Caco-2 (cell line): ENCODE measurements around the gene MSH3. TPM values are rescaled to one million over a fixed set of nuclear protein-coding genes. Genes with fewer than 3 reads are reported as not detected.
A peak's percentile ranks its signal among the peaks of the same experiment; 100 is the strongest.

Experiments
- BruUV-seq: library from RNA; stranded (reverse); fragments of 400-500 nt; replicated peaks from 2 replicates; lab custom pipeline; 2021; lab: Mats Ljungman, UMichigan
- CTCF ChIA-PET: fragments of 300-600 bp; sonication (Branson Sonifier 250); formaldehyde crosslinking; loops from one replicate; lab custom pipeline; 2022; ENCODE audit warnings: antibody characterized with exemption; lab: Charles Lee
- POLR2A ChIA-PET: fragments of 300-600 bp; sonication (Branson Sonifier 250); formaldehyde crosslinking; loops from one replicate; lab custom pipeline; 2022; ENCODE audit warnings: antibody characterized with exemption; lab: Charles Lee
- DNase-seq, 2 experiments: peaks; one replicate each; pipeline versions ENCODE4 v3.0.0 to v3.0.0-alpha.2; 2020 to 2022
- H3K27me3 ChIP-seq: replicated peaks from 2 replicates; pipeline ENCODE4 v1.6.0; 2011; ENCODE audit warnings: low read length; ENCODE audit not compliant: control insufficient read depth, insufficient read depth
- H3K36me3 ChIP-seq: 2 replicates; pipeline ENCODE4 v1.5.1; 2011; ENCODE audit warnings: low read length; ENCODE audit not compliant: control insufficient read depth, insufficient read depth
- H3K4me1 ChIP-seq: fragments of 250-450 bp; sonication (Bioruptor Pico); 2 replicates; pipeline ENCODE4 v1.5.1; 2020; ENCODE audit warnings: mild to moderate bottlenecking
- H3K4me3 ChIP-seq: 2 replicates; pipeline ENCODE4 v1.5.1; 2011; ENCODE audit warnings: low read depth, mild to moderate bottlenecking, control low read depth, low read length
- H3K9me3 ChIP-seq: fragments of 250-450 bp; sonication (Bioruptor Pico); 2 replicates; pipeline ENCODE4 v1.5.1; 2020; ENCODE audit warnings: mild to moderate bottlenecking, moderate library complexity
- H3K27ac Mint-ChIP-seq: one replicate; pipeline ENCODE4 v1.8.0; 2022; ENCODE audit warnings: mixed read lengths; ENCODE audit not compliant: unreplicated experiment
- H3K27me3 Mint-ChIP-seq: one replicate; pipeline ENCODE4 v1.8.0; 2022; ENCODE audit warnings: mixed read lengths; ENCODE audit not compliant: insufficient read depth, unreplicated experiment
- H3K36me3 Mint-ChIP-seq: one replicate; pipeline ENCODE4 v1.8.0; 2022; ENCODE audit warnings: mild to moderate bottlenecking, mixed read lengths; ENCODE audit not compliant: insufficient read depth, unreplicated experiment
- H3K4me1 Mint-ChIP-seq: one replicate; pipeline ENCODE4 v1.8.0; 2022; ENCODE audit warnings: low read depth, mixed read lengths; ENCODE audit not compliant: unreplicated experiment
- H3K4me3 Mint-ChIP-seq: one replicate; pipeline ENCODE4 v1.8.0; 2022; ENCODE audit warnings: mild to moderate bottlenecking, moderate library complexity, mixed read lengths; ENCODE audit not compliant: unreplicated experiment
- H3K9me3 Mint-ChIP-seq: one replicate; pipeline ENCODE4 v1.8.0; 2022; ENCODE audit warnings: mixed read lengths; ENCODE audit not compliant: unreplicated experiment
- CTCF ChIP-seq, 2 experiments: fragments of 200-600 bp in 1 of 2; IDR thresholded peaks; 1 replicate in 1 of 2; 2 replicates in 1 of 2; pipeline versions ENCODE4 v1.5.1 to v1.8.0; 2011 to 2022; ENCODE audit warnings: antibody characterized with exemption in 1 of 2, control low read depth in 1 of 2, inconsistent platforms in 1 of 2, low read depth in 1 of 2, low read length in 1 of 2, mild to moderate bottlenecking in 1 of 2, moderate library complexity in 1 of 2; ENCODE audit not compliant: insufficient read depth in 1 of 2, severe bottlenecking in 1 of 2, unreplicated experiment in 1 of 2
- intact Hi-C: fragments of 100-400 bp; cut with micrococcal nuclease; formaldehyde crosslinking; loops from one replicate; pipeline ENCODE4 v1.10.0; 2022; ENCODE audit not compliant: unreplicated experiment
- total RNA-seq: library from RNA; stranded (reverse); gene quantifications from 2 replicates; pipeline ENCODE4 v1.2.3, GENCODE V29; 2022

Gene MSH3
- total RNA-seq, 1 experiment from 2014 or later = 17.1 TPM

GRCh38 chr5:80668016-80668969 lies 13.8 kb downstream of the MSH3 start:
- DNase-seq = no peak
- Histone ChIP-seq H3K27me3 (no peaks in the 10 kb centered on the region), H3K4me1 (no peaks in the 10 kb centered on the region), H3K36me3 (no peaks in the 10 kb centered on the region), H3K9me3 (no peaks in the 10 kb centered on the region), H3K4me3 (no peak overlapping the region)
- H3K27me3 Mint-ChIP-seq = no peaks in the 10 kb centered on the region
- no peak overlapping the region for H3K4me3 Mint-ChIP-seq
- H3K9me3 Mint-ChIP-seq = no peaks in the 10 kb centered on the region
- intact Hi-C loops = no loop called here
- POLR2A ChIA-PET = interaction anchor here (0.6 kb wide), 1 partner anchor 181 kb away, joined by 3 read pairs; the partner anchor contains the start of gene FAM151B
- peaks cover 28% of the 10 kb centered on the region for H3K36me3 Mint-ChIP-seq
- CTCF ChIA-PET = no interaction called here
- TF ChIP-seq CTCF (IDR thresholded peaks at IDR 0.05; ENCODE audit: insufficient read depth in 1 of 2, low read depth in 1 of 2, low read length in 1 of 2, severe bottlenecking in 1 of 2, unreplicated experiment in 1 of 2) = no peak
- no TSS peak for BruUV-seq
- no peak overlapping the region for H3K27ac Mint-ChIP-seq
- H3K4me1 Mint-ChIP-seq = no peaks in the 10 kb centered on the region

- H3K4me1 Mint-ChIP-seq = no peaks in the 10 kb centered on the region
- H3K4me1 ChIP-seq = no peaks in the 10 kb centered on the region
- no peak overlapping the region for H3K4me3 Mint-ChIP-seq
- no peaks in the 10 kb centered on the region for H3K27me3 Mint-ChIP-seq
- ChIA-PET CTCF (interaction anchor here (0.7 to 1.4 kb wide), 6 partner anchors 16 to 580 kb away, joined by 3 to 7 read pairs (median 5); partner anchors contain the start of genes DHFR and MSH3), POLR2A (interaction anchor here (0.6 to 0.9 kb wide), 2 partner anchors 183 to 265 kb away, joined by 3 read pairs; no protein-coding TSS in a partner anchor)
- no peaks in the 10 kb centered on the region for H3K27me3 ChIP-seq
- peak; percentile 77 to 87 for TF ChIP-seq CTCF (IDR thresholded peaks at IDR 0.05; ENCODE audit: insufficient read depth in 1 of 2, low read depth in 1 of 2, low read length in 1 of 2, severe bottlenecking in 1 of 2, unreplicated experiment in 1 of 2)
- BruUV-seq = no TSS peak
- peaks cover 16% of the 10 kb centered on the region for H3K36me3 Mint-ChIP-seq
- no peak overlapping the region for H3K4me3 ChIP-seq
- no peak overlapping the region for H3K27ac Mint-ChIP-seq
- DNase-seq = peak; percentile 76 to 77
- no peaks in the 10 kb centered on the region for H3K9me3 ChIP-seq
- no peaks in the 10 kb centered on the region for H3K9me3 Mint-ChIP-seq
- no peaks in the 10 kb centered on the region; the same call in 1 of the 2 replicates for H3K36me3 ChIP-seq
- intact Hi-C loops = loop anchor here (1.0 to 5.0 kb wide), 3 partner anchors 184 to 580 kb away; partner anchors contain the start of gene FAM151B
These were observed 17.8 kb downstream of the MSH3 start for GRCh38 chr5:80672140-80672736.

- H3K36me3 ChIP-seq = peaks cover 2% of the 10 kb centered on the region; the same call in 1 of the 2 replicates
- CTCF ChIA-PET = no interaction called here
- no TSS peak for BruUV-seq
- DNase-seq = no peak
- no peaks in the 10 kb centered on the region for H3K4me1 ChIP-seq
- Mint-ChIP-seq H3K4me1 (no peaks in the 10 kb centered on the region), H3K9me3 (no peaks in the 10 kb centered on the region), H3K36me3 (peaks cover 30% of the 10 kb centered on the region), H3K27ac (no peak overlapping the region), H3K4me3 (no peak overlapping the region), H3K27me3 (no peaks in the 10 kb centered on the region)
- intact Hi-C loops = no loop called here
- POLR2A ChIA-PET = no interaction called here
- TF ChIP-seq CTCF (IDR thresholded peaks at IDR 0.05; ENCODE audit: insufficient read depth in 1 of 2, low read depth in 1 of 2, low read length in 1 of 2, severe bottlenecking in 1 of 2, unreplicated experiment in 1 of 2) = no peak
- no peak overlapping the region for H3K4me3 ChIP-seq
- no peaks in the 10 kb centered on the region for H3K9me3 ChIP-seq
- H3K27me3 ChIP-seq = no peaks in the 10 kb centered on the region
These were observed 22.3 kb downstream of the MSH3 start for GRCh38 chr5:80676706-80677105.
